ENCODE results near the gene NDRG3. TPM values are rescaled to one million over a fixed set of nuclear protein-coding genes. Genes with fewer than 3 reads are reported as not detected.
"Not testable (repeated sequence)": the region's sequence is repeated elsewhere in the genome, so short reads cannot be mapped to it uniquely, and the experiment has no call there.

Gene NDRG3
- total RNA-seq, 2 experiments from 2014 or later, result 19.2 to 19.3 TPM

DNA sequence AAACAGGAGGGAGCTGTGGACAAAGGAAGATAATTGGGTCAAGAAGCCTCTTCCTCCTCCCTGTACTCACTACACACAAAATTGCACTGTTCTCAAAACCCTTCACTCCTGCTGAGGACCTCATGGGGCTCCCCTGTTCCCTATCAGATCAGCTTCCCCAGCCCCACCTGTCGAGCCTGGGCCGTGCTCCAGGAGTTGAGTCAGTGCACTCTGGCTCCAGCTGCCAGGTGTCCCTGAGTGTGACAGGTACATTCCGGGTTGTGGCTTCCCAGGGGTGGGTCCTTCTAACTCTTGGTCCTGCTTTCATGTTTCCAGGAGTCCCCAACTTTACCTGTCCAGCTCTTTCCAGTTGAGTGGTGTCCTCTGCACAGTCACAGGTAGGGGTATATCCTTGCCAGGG is 131.9 kb downstream of the NDRG3 start:
- ATAC-seq (no peak), DNase-seq (no peak)
- ChIA-PET CTCF (interaction anchor here (0.9 to 1.5 kb wide), 6 partner anchors 8 to 221 kb away, joined by 3 to 7 read pairs (median 4); partner anchors contain the start of gene RAB5IF), POLR2A (interaction anchor here (0.7 to 1.9 kb wide), 5 partner anchors 8 to 151 kb away, joined by 3 to 9 read pairs (median 6); partner anchors contain the start of gene RAB5IF)
- Mint-ChIP-seq H3K27ac (peak overlapping the region; percentile 61), H3K27me3 (no peaks in the 10 kb centered on the region), H3K36me3 (ENCODE audit: low read depth) (peaks cover 48% of the 10 kb centered on the region), H3K9me3 (no peaks in the 10 kb centered on the region), H3K4me1 (ENCODE audit: low read depth) (peaks cover 18% of the 10 kb centered on the region), H3K4me3 (no peak overlapping the region)
- intact Hi-C loops (cut with micrococcal nuclease), result no loop called here
- TF ChIP-seq CTCF (IDR thresholded peaks at IDR 0.05), result no peak

- Mint-ChIP-seq H3K4me1 (ENCODE audit: low read depth) (peaks cover 32% of the 10 kb centered on the region), H3K27me3 (no peaks in the 10 kb centered on the region), H3K4me3 (no peak overlapping the region), H3K9me3 (no peaks in the 10 kb centered on the region), H3K36me3 (ENCODE audit: low read depth) (peaks cover 61% of the 10 kb centered on the region), H3K27ac (no peak overlapping the region)
- intact Hi-C loops (cut with micrococcal nuclease), result no loop called here
- ChIA-PET CTCF (interaction anchor here (0.8 to 3.0 kb wide), 8 partner anchors 12 to 197 kb away, joined by 3 to 30 read pairs (median 6); partner anchors contain the start of gene SLA2), POLR2A (interaction anchor here (1.6 to 2.9 kb wide), 3 partner anchors 12 to 39 kb away, joined by 7 to 16 read pairs (median 9); partner anchors contain the start of gene TGIF2)
- TF ChIP-seq CTCF (IDR thresholded peaks at IDR 0.05), result no peak
- ATAC-seq (no peak), DNase-seq (no peak)
Measured at GRCh38 chr20:36611625-36612024, 134.3 kb downstream of the NDRG3 start.

GRCh38 chr20:36608388-36608728 is 137.5 kb downstream of the NDRG3 start:
- intact Hi-C loops (cut with micrococcal nuclease), result loop anchor here (5.0 to 10.0 kb wide), 2 partner anchors 36 to 54 kb away; partner anchors contain the start of gene TGIF2
- CTCF ChIA-PET, result interaction anchor here (1.4 kb wide), 1 partner anchor 146 kb away, joined by 4 read pairs; no protein-coding TSS in a partner anchor
- not testable (repeated sequence) for H3K27me3 Mint-ChIP-seq, ATAC-seq, H3K4me3 Mint-ChIP-seq, DNase-seq, H3K9me3 Mint-ChIP-seq
- peaks cover 27% of the 10 kb centered on the region for H3K4me1 Mint-ChIP-seq (ENCODE audit: low read depth)
- peaks cover 48% of the 10 kb centered on the region for H3K36me3 Mint-ChIP-seq (ENCODE audit: low read depth)
- peak overlapping the region; percentile 90 for H3K27ac Mint-ChIP-seq
- POLR2A ChIA-PET, result interaction anchor here (1.1 kb wide), 1 partner anchor 13 kb away, joined by 4 read pairs; no protein-coding TSS in a partner anchor

DNA sequence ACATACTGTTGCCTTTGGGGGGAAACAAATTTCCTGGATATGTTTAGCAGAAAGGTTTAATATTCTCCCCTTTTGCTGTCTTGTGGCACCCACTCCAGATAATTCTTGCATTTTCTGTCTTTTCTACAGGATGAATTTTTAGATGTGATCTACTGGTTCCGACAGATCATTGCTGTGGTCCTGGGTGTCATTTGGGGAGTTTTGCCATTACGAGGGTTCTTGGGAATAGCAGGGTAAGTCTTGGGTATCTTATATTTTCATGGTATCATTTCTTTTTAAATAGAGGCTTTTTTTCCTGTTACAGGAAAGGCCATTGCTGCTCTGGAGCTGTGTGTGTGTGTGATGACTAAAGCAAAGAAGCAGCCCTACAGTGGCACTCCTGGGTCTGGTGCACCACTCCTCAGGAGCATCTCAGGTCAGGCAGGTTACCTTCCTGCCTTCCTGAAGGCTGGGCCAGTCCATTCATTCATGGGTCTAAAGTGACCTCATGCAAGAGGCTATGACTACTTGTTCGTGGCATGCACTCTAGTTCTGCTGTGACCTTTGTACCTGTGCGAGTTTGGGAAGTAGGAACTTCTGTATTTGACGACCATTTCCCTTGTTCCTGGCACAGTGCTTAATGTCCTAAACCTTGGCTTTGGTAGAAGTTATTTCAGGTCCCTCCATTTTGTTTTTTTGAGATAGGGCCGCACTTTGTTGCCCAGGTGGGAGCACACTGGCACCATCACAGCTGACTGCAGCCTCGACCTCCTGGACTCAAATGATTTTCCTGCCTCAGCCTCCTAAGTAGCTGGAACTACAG is 138.1 kb downstream of the NDRG3 start:
- ATAC-seq (no peak), DNase-seq (no peak)
- peak overlapping the region; percentile 90 for H3K27ac Mint-ChIP-seq
- peaks cover 43% of the 10 kb centered on the region for H3K36me3 Mint-ChIP-seq (ENCODE audit: low read depth)
- ChIA-PET CTCF (interaction anchor here (1.4 kb wide), 1 partner anchor 147 kb away, joined by 4 read pairs; no protein-coding TSS in a partner anchor), POLR2A (interaction anchor here (3.7 to 4.3 kb wide), 2 partner anchors 22 to 37 kb away, joined by 18 to 21 read pairs; partner anchors contain the start of gene SLA2)
- H3K4me1 Mint-ChIP-seq (ENCODE audit: low read depth), result peaks cover 25% of the 10 kb centered on the region
- no peaks in the 10 kb centered on the region for H3K27me3 Mint-ChIP-seq
- no peak for TF ChIP-seq CTCF (IDR thresholded peaks at IDR 0.05)
- H3K4me3 Mint-ChIP-seq, result peak overlapping the region; percentile 100
- H3K9me3 Mint-ChIP-seq, result no peaks in the 10 kb centered on the region
- intact Hi-C loops (cut with micrococcal nuclease), result loop anchor here (5.0 to 10.0 kb wide), 2 partner anchors 35 to 53 kb away; partner anchors contain the start of gene TGIF2

- Mint-ChIP-seq H3K36me3 (ENCODE audit: low read depth) (peaks cover 33% of the 10 kb centered on the region), H3K9me3 (no peaks in the 10 kb centered on the region), H3K27ac (peak overlapping the region; percentile 90), H3K4me3 (peak overlapping the region; percentile 100), H3K4me1 (ENCODE audit: low read depth) (peaks cover 21% of the 10 kb centered on the region), H3K27me3 (no peaks in the 10 kb centered on the region)
- ATAC-seq (no peak), DNase-seq (peak; percentile 34)
- TF ChIP-seq CTCF (IDR thresholded peaks at IDR 0.05), result no peak
- CTCF ChIA-PET, result interaction anchor here (0.7 to 3.7 kb wide), 27 partner anchors 8 to 280 kb away, joined by 3 to 58 read pairs (median 5); partner anchors contain the start of genes DSN1, NDRG3, SLA2 and TGIF2
- POLR2A ChIA-PET, result interaction anchor here (0.6 to 4.7 kb wide), 18 partner anchors 8 to 942 kb away, joined by 3 to 98 read pairs (median 6); partner anchors contain the start of genes CPNE1, DSN1, NDRG3 and RBM12
- intact Hi-C loops (cut with micrococcal nuclease), result loop anchor here (5.0 to 10.0 kb wide), 2 partner anchors 34 to 52 kb away; partner anchors contain the start of gene TGIF2
Measured at GRCh38 chr20:36606158-36607066, 139.5 kb downstream of the NDRG3 start.
